HEK293T (cell line): ENCODE measurements around the gene SIGLEC9.

Experiments used
- BHLHE40 ChIP-seq: fragments of 450-650 bp; IDR thresholded peaks from 2 replicates; pipeline ENCODE4 v1.6.1; 2016; ENCODE audit warnings: mild to moderate bottlenecking, moderate library complexity, borderline replicate concordance
- ELF4 ChIP-seq: fragments of 450-650 bp; IDR thresholded peaks from 2 replicates; pipeline ENCODE4 v1.6.1; 2017; ENCODE audit warnings: antibody characterized with exemption
- FOXA1 ChIP-seq: fragments of 450-650 bp; IDR thresholded peaks from 2 replicates; pipeline ENCODE4 v1.6.1; 2016; ENCODE audit warnings: mild to moderate bottlenecking
- FOXM1 ChIP-seq: fragments of 450-650 bp; IDR thresholded peaks from 2 replicates; pipeline ENCODE4 v1.6.1; 2017; ENCODE audit warnings: mild to moderate bottlenecking, borderline replicate concordance
- LEF1 ChIP-seq: fragments of 450-650 bp; IDR thresholded peaks from 2 replicates; pipeline ENCODE4 v1.6.1; 2017; ENCODE audit warnings: mild to moderate bottlenecking, borderline replicate concordance
- NFRKB ChIP-seq: fragments of 450-650 bp; IDR thresholded peaks from 2 replicates; pipeline ENCODE4 v1.6.1; 2016; ENCODE audit warnings: mild to moderate bottlenecking, moderate library complexity
- SP1 ChIP-seq: fragments of 450-650 bp; IDR thresholded peaks from 2 replicates; pipeline ENCODE4 v1.6.1; 2017
- SUZ12 ChIP-seq: fragments of 450-650 bp; IDR thresholded peaks from 2 replicates; pipeline ENCODE4 v1.6.1; 2016; ENCODE audit warnings: mild to moderate bottlenecking
- TARDBP ChIP-seq: fragments of 450-650 bp; IDR thresholded peaks from 2 replicates; pipeline ENCODE4 v1.6.1; 2016
- ZNF384 ChIP-seq: fragments of 450-650 bp; IDR thresholded peaks from 2 replicates; pipeline ENCODE4 v1.6.1; 2016

DNA sequence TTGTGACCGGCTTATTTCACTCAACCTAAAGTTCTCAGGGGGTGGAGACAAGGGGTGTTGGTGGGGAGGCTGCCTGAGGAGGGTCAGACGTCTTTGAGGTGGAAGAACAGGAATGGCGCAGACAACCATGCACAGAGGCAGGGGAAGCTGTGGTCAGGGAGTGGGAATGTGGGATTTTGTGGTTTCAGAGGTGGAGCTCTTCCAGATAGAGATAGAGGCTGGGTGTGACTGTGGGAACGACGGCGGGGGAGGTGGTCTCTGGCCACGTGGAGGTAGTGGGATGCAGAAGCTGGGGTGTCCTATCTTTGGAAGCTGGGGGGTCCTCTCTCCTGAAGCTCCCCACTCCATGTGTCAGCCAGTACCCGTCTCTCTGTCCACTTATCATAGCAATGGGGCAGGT is 34.2 kb upstream of the SIGLEC9 start:
- TF ChIP-seq FOXA1, result no peak
- TF ChIP-seq NFRKB, result no peak
- TF ChIP-seq SUZ12, result no peak
- no peak for TF ChIP-seq LEF1
- TF ChIP-seq TARDBP, result no peak
- no peak for TF ChIP-seq SP1
- TF ChIP-seq ELF4, result no peak
- TF ChIP-seq ZNF384, result no peak
- no peak for TF ChIP-seq FOXM1
- TF ChIP-seq BHLHE40, result no peak
